Non-pigmented ciliary epithelial cell (primary cell): ENCODE measurements around the gene THRB.

Source experiments
- DNase-seq: peaks from one replicate; pipeline ENCODE4 v3.0.0-alpha.2; 2010; ENCODE audit warnings: low read depth

THRB gene

DNA sequence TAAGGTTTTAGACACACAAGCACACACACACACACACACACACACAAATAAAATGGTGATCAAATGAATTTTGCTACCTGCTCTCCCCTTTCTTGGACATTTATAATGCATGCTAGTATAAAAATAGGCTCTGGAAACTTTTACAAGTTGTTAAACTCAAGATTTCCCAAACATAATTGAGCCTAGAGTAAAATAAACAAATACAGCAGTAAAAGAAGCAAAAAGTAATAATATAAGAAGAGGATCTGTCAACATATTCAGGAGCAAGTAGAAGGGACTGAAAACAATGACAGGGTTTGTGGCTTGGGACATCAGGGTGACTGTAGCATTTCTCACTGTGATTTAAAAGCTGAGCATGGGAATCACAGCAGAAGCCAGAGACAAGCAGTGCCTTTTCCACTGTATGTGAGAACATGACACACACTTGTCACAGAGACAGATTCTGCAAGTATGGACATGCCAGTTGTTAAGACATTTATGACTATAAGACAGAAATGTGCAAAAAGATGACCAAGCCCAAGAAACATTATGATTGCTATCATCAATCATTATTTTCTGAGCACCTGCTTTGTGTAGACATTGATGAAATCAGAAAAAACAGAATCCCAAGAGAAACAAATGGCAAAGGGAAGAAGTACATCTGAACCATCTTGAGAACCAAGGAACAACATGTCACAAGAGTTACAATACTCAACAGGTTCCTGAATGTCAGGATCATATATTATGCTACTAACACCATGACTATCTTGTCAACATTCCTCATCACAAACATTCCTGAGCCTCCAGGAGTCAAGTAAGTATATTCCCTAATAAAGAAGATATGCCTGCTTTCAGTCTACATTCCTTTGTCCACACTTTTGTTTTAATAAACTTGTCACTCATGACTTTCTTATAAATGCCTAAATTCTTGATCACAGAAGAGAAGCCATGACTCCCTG is 7.1 kb downstream of the THRB start:
- no peak for DNase-seq

DNA sequence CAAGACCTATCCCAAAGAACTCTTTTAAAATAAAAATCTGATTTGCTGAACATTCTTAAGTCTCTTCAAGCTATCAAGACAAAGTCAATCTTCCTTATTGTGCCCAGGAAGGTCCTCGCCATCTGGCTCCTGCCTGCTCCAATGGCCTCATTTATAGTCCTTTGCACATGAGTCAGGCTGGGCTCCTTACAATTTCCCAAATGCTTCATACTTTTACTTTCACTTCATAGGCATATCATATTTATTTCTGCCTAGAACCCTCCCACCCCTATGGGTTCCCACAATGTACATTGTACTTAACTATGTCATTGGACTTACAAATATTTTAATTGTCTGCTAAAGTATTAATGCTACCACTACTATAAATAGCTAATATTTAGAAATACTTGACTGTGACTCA is 9.1 kb downstream of the THRB start:
- DNase-seq: no peak

DNA sequence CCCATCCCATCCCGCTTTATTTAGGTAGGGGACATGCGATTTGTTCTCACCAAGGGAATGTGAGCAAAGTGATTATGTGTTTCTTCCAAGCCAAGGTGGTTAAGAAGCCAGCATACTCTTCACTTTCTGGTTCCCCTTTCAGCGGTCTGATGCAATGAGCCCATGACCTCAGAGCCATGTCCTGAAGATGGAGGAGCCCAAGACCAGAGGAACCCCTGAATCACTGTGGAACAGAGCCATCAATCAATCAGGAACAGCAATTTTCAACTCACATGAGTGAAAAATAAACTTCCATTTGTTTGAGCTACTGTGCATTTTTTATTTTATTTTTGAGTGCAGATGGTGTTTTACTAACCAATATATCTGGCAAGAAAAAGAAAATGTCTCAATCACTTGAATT is 10.8 kb downstream of the THRB start:
- no peak for DNase-seq

DNA sequence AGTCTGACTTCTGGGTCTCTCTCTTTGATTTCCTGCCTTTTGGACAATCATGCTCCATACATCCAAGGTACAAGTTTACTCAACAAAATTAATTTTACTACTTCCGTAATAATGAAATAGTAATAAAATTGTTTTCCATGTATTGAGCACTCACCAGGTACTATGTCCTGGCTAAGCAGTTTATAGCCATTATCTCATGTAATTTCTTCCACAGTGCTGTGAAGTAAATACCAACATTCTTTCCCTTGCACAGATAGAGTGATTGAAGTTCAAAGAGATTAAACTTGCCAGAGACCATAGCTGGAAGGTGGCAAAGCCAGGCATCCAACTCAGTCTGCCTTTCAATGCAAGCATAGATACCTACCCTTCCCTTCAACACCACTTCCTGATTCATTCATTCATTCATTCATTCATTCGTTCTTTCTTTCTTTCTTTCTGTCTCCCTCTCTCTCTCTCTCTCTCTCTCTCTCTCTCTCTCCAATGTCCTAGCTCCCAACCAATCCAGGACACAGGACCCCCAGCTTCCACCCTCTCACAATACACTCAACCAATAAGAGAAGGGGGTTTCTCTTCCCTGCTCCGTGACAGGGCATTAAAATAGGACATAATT is 12.4 kb downstream of the THRB start:
- no peak for DNase-seq

DNA sequence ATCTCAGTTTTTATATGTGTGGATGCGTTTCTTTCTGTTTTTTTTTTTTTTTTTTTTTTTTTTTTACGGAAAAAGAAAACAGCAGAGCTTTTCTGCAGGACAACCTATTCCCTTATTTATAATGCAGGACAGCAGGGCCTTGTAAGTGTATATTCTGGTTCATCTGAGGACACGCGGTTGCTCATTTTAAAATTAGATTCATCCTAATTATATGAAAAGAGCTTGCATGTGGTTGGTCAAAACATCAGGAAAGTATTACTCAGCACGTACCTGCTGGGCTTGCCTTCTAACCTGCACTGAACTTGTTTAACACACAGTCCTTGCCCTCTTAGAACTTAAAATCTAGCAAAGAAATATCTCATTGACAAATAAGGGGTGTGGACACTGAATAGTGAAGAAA is 13.5 kb downstream of the THRB start:
- DNase-seq: no peak

DNA sequence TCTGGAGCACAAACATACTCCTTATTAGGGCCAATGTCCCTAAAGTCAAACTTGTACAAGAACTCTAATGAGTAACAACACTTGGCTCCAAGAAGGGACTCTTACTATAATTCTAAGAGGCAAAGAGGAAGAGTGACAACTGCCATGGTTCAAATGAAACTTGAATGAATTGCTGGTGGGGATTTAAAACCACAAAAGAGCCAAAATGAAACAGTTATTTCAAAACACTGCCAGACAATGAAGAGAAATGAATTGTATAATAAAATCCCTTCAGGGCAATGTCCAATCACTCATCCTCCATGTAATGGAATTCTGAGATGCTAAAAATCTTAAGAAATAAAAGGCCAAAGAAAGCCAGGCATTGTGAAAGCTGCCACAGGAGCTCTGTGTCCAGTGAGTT is 14.2 kb downstream of the THRB start:
- DNase-seq: no peak

DNA sequence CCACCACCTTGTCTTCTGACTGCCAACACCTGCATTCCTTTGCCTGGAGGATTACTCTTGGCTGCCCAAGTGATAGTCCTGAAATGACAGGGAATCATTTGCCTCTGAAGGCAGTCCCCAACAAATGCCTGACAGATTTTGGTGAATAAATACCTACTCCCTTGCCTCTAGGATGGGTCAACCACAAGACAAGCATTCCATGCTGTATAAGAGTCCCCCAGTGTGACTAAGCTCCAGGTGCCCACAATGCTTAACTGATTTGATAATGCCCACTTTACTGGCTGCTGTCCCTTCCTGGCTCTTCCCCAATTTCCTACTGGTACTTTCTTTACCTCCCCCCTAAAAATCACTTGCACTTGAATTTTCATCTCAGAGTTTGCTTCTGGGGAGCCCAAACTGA is 14.8 kb downstream of the THRB start:
- no peak for DNase-seq

DNA sequence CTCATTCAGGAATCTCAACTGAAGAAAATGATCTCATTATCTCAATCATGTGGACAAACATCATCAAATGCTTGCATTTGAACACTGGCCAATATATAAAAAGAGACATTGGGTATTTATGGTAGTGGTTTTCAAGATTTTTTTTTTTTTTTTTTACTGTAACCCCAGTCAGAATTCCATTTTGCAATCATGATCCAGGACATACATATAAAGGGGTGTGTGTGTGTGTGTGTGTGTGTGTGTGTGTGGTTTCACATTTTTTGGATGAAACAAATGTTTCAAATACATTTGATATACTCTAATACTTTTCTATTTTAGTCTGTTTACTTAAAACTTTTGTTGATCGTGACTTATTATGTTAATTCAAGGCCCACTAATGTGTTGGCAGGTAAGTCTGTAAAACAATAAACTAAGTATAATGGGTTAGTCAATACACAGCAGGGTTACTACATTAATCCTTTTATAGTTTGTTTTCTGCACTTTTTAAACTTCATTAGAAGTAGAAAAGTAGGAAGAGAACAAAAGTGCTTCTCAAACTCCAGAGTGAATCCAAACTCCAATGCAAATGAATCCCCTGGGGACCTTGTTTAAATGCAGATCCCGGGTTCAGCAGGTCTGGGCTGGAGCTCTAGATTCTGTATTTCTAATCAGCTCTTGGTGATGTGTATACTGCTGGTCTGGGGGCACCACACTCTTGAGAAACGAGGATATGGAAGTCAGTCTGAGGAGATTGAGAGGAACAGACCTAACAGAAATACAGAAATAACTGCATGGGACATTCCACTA is 17.6 kb downstream of the THRB start:
- DNase-seq: no peak

DNA sequence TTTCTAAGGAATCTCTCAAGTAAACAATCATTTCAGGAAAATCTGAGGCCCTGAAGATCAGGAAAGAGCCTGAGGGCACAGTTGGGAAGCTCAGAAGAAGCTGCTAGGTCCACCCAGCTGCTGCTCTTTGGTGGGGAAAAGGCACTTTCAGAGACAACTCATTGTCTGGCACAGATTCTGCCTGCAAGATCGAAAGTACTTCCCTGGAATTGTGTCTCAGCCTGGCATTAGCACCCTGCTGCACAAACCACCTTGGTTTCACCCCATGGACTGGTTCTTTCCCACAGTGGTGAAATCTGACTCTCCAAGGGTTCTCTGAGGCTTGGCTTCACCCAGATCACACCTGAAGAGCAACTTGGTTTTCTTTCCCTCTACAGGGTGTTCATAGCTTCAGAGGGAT is 18.7 kb downstream of the THRB start:
- no peak for DNase-seq

DNA sequence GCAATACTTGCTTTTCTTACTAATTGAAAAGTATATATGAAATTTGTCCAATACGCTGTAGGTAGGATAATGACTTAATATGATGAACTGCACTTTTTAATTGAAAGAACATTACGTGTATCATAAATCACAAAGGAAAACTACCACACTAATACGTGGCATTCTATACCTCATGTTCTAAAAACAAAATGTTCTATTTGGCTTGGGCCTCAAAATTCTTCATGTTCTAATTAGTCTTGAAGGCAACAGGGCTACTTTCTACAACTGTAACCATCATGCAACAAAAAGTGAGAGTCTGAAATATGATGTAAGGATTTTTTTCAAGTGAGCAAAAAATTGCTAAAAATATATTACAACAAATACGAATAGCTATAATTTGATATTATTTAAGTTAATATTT is 19.8 kb downstream of the THRB start:
- no peak for DNase-seq

DNA sequence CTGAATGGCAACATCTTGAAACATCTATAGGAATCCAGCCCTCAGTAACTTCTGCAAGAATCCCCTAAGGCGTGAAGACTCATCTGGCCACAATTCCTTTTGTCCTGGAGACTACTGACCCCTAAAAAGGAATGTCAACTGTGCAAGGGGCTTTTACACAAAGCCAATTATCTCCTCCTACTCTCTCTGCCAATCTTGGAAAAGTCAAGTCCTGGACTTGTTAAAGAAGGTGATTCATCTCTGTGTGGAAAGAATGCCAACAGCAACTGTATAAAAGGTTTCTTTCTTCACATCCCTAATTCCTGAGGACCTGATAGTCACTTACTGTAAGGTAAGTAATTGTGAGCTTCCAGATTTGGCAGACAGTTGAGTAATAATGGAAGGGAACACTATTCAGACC is 22.3 kb downstream of the THRB start:
- DNase-seq: no peak

DNA sequence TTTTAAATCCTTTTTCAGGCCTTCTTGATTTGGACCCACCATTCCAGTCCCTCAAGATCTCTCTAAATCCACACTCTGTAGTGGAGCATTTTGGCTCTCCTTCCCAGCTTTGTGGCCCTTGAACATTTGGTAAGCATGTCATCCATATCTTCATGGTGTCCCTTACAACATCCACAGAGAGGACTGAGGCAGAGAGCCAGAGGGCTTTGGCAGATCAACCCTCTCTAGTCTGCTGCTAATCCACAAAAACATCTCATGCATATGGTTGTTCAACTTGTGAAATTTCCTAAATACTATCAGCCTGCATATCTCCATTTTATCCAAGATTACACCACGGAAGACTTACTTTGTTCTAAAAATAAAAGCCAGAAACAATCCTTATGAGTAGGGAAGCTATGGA is 23.2 kb downstream of the THRB start:
- no peak for DNase-seq

DNA sequence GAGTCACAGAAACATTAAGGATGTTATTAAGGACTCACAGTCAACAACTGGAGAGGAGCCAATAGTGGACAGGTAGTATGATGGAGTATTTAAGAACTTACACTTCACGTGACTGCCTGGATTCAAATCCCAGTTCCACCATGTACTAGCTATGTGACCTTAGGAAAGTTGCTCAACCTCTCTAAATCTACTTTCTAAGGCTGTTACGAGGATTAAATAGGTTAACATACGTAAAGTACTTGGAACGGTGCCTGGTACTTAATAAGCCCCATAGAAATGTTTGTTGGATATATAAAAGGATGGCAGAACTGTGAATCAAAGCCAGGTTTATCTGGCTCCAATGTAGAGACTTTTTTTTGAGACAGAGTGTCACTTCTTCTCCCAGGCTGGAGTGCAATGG is 24.4 kb downstream of the THRB start:
- DNase-seq: no peak

DNA sequence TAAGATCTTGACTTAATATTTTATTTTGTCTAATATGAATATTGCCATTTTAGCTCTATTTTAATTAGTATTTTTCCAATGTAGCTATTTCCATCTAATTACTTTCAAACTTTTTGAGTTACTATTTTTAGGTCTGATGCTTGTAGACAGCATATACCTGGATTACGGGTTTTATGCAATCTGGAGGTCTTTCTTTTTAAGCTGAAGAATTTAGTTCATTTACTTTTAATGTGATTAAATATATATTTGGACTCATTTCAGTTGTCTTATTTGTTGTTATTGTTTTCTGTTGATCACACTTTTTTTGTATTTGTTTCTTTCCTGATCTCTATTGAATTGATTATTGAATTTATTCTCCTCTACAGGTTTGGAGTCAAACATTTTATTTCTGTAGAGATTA is 30.3 kb downstream of the THRB start:
- DNase-seq: no peak

DNA sequence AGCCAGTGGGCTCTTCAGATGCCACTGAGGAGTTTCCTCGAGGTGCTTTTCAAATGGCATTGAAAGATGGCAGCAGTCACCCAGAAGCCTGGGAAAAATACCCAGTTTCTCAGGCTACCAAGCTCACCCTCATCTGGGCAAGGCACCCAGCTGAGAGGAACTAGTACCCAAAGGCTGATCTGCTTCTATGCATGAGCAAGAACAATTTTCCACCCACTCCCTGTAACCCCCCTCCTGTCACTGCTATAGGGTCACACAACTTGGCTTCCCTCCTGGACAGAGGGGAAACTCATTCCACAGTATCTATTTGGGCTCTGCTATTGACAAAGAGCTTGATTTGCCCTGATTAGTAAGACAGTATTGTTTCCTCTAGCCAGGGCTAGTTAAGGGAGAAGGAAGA is 31.9 kb downstream of the THRB start:
- no peak for DNase-seq

DNA sequence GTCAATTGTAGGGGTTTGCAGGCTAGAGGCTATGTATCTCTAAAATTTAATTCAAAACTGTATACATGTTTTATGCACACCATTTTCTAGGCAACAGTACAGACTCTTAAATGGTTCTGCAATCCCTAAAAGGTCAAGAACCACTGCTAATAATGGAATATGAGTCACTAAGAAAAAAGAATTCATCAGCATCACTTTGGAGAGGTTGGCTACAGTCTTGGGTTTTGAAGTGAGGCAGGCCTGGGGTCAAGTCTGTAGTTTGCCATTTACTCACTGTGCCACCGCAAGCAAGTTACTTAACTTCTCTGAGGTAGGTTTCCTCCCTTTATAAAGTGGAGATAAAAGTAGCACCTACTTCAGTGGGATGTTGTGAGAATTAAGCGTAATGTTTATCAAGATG is 33.7 kb downstream of the THRB start:
- no peak for DNase-seq

DNA sequence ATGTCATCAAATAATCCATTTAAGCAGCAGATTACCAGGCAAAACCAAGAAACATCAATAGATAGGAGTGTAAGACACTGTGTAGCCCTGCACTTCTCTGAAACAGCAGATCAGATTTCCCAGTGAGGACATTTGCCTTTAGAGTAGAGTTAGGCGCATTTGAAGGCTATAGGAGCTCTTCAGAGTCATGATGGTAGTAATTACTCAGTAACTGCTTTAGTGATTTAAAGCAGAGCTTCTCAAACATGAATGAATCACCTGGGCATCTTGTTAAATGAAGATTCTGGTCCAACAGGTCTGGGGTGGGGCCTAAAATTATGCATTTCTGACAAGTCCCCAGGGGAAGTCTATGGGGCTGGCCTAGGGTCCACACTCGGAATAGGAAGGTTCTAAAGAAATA is 36.9 kb downstream of the THRB start:
- no peak for DNase-seq

DNA sequence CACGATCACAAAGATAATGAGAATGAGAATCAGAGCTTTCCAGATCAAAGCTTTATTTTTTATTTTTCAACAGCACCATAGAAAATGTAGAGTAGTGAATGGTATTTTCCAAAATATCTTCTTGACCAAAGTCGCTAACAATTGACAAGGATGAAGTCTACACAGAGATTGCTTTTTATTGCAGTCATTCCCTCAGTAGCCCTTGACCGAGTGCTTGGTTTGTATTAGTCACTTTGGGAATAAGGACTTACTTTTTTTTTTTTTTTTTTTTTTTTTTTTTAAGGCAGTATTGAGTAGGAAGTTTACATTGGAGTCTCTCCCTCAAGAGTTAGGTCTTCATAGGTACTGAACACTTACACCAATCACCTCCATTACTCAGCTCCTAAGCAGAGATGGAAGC is 39.8 kb downstream of the THRB start:
- DNase-seq: no peak

DNA sequence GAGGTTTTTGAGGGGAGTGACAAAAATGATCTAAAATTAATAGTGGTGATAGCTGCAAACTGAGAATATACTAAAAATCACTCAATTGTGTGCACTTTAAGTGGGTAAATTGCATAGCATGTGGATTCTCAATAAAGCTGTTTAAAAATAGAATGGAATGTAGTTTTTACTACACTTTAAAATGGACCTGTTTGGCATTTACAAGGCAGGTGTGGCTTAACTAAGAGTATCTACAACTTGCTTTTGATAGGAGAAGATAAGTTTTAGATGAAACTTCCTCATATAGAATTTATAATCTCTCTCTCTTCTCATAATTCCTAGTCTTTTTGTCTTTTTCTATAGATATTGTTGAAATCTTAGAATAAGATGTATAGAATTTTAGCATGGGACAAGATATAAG is 40.3 kb downstream of the THRB start:
- DNase-seq: no peak

DNA sequence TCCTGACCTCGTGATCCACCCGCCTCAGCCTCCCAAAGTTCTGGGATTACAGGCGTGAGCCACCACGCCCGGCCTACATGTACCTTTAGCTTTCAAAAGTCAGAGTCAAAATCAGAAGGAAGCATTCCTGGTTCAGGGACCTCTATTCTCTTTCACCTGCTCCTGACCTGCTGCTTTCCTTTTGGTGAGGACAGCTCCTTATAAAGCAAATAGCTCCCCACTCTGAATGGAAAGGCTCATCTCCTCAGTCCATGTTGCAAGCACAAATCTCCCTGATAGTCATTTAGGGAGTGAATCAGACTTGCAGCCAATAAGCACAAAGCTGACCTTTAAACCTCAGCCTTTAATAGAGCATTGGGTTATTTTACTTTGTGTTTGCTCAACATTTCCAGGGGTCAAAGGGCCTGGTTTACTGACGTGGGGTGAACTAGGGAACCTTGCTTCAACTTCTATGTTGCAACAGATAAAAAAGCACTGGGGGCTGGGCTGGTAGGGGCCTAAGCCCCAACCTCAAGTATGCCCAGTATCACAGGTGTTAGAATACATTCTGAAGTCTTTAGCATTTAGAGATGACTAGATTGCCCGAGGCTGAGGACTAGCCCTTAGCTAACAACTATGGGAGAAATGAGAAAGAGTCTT is 43.1 kb downstream of the THRB start:
- DNase-seq: no peak

DNA sequence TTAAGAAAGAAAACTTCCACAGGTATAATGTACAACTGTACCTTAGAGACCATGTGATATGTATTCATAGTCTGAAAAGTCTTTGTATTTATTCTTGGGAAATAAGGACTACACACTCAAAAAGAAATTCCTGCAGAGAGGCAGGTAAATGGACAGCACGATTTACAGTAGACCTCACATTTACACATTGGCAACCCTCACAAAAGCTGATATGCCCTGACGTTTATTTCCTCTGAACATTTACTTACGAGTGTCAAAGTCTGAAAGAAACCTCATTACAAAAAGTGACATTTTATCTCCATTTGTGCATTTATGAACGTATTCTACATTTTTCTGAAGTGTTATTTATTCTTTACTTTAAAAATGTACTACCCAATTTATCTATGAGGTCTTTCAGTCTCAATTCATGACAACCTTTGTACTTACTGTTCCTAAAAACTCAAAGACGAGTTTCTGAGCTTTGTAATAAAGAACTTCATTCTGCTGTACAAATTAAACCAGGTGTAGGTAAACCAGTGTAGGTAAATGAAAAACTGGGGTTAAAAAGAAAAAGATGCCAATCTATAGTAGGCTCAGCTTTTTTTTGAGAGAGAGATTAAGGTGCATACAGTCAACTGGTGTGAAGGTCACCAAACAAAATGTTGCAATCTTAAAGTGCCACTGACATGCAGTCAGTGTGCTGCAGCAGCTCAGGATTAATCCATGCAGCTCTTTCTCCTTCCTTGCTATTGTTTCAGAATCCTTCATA is 44.3 kb downstream of the THRB start:
- DNase-seq: no peak

DNA sequence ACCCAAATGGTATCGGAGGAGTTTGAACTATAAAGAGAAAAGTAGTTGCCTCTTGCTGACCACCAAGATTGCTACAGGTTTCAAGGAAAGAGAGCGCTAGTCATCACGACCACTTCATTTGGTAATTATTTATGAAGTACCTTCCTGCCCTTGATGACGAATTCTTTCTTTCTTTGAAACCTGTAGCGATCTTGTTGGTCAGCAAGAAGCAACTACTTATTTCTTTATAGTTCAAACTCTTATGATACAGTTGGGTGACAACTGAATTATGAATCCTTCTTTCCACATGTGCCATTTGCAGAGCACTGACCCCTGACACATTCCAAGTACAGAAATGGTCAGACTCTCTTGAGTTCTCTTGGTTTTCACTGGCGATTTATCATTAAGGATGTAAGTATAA is 46.8 kb downstream of the THRB start:
- no peak for DNase-seq
